ENCODE data around the gene CPA4. TPM values are rescaled to one million over a fixed set of nuclear protein-coding genes. Genes with fewer than 3 reads are reported as not detected.
"Not testable (repeated sequence)": the region's sequence is repeated elsewhere in the genome, so short reads cannot be mapped to it uniquely, and the experiment has no call there.

Gene CPA4, protein sequence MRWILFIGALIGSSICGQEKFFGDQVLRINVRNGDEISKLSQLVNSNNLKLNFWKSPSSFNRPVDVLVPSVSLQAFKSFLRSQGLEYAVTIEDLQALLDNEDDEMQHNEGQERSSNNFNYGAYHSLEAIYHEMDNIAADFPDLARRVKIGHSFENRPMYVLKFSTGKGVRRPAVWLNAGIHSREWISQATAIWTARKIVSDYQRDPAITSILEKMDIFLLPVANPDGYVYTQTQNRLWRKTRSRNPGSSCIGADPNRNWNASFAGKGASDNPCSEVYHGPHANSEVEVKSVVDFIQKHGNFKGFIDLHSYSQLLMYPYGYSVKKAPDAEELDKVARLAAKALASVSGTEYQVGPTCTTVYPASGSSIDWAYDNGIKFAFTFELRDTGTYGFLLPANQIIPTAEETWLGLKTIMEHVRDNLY
- 11.6 and 23.1 TPM in 2 replicates for total RNA-seq (2014; rRNA removed; shearing (Covaris generic); ENCODE audit: low replicate concordance)

DNA sequence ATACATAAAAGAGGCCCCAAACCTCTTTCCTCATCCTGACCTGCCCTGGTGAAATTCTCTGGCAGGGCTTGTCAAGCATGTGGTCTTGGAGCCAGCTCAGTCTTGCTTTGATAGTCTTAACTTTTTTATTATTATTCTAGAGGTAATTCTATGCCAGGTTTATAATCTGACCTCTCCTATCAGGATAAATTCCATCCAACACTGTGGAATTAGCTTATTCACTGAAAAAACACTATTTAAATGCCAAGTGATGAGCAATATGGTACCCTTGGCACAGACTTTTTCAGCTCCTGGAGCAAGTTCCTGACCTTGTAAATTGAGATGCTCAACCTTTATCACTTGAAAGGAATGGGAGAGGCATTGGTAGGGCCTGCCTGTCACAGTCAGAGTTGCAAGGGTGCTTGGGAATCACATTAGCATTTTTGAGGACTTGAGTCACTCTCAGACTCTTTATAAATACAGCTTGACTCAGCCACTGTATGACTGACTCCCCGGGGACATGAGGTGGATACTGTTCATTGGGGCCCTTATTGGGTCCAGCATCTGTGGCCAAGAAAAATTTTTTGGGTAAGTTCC lies at the start of gene CPA4:
Gene CPA4 (plus strand): TSS at position 480 of the 576 bp plus-strand sequence. CDS start 20 bp downstream, at position 500.
- in situ Hi-C loops (cut with HindIII; ENCODE audit: low pct_unique_long_range_greater_than_20kb, low sequenced_read_pairs): no loop called here
- peak; percentile 91 for DNase-seq (ENCODE audit: low read depth)

GRCh38 chr7:130243486-130243885 lies 49.5 kb upstream of the CPA4 start:
- in situ Hi-C loops (cut with HindIII; ENCODE audit: low pct_unique_long_range_greater_than_20kb, low sequenced_read_pairs); DNase-seq (ENCODE audit: low read depth): not testable (repeated sequence)

DNA sequence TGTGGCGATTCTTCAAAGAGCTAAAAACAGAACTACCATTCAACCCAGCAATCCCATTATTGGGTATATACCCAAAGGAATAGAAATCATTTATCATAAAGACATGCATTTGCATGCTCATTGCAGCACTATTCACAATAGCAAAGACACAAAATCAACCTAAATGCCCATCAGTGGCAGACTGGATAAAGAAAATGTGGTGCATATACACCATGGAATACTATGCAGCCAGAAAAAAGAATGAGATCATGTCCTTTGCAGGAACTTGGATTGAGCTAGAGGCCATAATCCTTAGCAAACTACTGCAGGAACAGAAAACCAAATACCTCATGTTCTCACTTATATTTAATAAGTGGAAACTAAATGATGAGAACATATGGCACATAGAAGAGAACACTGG lies 46.5 kb upstream of the CPA4 start:
- DNase-seq (ENCODE audit: low read depth); in situ Hi-C loops (cut with HindIII; ENCODE audit: low pct_unique_long_range_greater_than_20kb, low sequenced_read_pairs): not testable (repeated sequence)

- in situ Hi-C loops (cut with HindIII; ENCODE audit: low pct_unique_long_range_greater_than_20kb, low sequenced_read_pairs); DNase-seq (ENCODE audit: low read depth): not testable (repeated sequence)
These were observed 44.1 kb upstream of the CPA4 start for GRCh38 chr7:130248842-130249241.

- in situ Hi-C loops (cut with HindIII; ENCODE audit: low pct_unique_long_range_greater_than_20kb, low sequenced_read_pairs); DNase-seq (ENCODE audit: low read depth): not testable (repeated sequence)
These were observed 43.3 kb upstream of the CPA4 start for GRCh38 chr7:130249626-130250025.

DNA sequence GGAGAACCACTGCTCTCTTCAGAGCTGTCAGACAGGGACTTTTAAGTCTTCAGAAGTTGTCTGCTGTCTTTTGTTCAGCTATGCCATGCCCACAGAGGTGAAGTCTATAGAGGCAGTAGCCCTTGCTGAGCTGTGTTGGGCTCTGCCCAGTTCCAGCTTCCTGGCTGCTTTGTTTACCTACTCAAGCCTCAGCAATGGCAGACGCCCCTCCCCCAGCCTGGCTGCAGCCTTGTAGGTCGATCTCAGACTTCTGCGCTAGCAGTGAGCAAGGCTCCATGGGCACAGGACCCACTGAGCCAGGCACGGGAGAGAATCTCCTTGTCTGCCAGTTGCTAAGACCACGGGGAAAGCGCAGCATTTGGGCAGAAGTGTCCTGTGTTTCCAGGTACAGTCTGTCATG lies 38.4 kb upstream of the CPA4 start:
- in situ Hi-C loops (cut with HindIII; ENCODE audit: low pct_unique_long_range_greater_than_20kb, low sequenced_read_pairs): no loop called here
- no peak for DNase-seq (ENCODE audit: low read depth)

DNA sequence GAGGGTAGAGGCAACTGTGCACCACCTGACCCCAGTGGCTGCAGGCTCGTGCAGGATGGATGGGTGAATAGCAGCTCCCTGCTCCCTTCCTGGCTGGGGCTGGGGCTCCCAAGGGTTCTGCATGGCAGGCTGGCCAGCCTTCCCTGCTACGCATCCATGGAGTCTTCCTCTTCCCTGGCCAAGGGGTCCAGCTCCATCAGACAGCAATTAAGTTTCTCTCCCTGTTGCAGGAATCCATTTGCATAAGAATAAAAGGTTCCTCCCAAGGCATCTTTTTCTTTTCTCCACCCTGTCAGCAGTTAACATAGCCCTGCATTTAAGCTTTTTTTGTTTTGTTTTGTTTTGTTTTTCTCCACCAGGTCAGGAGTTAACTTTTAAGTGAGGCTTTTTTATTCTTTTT lies 36.3 kb upstream of the CPA4 start:
- in situ Hi-C loops (cut with HindIII; ENCODE audit: low pct_unique_long_range_greater_than_20kb, low sequenced_read_pairs): no loop called here
- no peak for DNase-seq (ENCODE audit: low read depth)

DNA sequence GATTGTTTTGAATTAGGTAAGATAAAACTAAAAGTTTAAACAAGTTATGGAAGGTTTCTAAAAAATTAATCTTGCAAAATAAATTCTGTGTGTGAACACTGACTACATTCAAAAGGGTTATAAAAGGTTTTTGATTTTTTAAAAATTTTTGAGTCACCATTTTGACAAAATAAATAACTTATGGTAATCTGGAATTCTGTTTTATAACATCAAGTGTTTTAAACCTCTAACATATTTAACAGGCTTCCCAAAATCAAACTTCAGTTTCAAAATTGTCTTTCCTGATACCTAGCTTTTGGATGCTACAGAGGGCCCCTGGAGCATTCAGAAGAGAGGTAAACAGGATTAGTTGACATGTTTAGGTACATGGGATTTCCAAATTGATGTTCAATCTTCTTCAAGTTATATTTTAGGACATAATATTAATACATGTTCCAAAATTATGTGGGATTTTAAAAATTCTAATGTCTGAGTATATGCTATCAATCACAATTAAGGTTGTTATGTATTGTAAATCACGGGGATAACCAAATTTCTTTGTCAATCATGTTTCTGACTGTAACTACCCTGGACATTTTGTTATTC lies 34.4 kb upstream of the CPA4 start:
- DNase-seq (ENCODE audit: low read depth): peak; percentile 18
- in situ Hi-C loops (cut with HindIII; ENCODE audit: low pct_unique_long_range_greater_than_20kb, low sequenced_read_pairs): no loop called here

DNA sequence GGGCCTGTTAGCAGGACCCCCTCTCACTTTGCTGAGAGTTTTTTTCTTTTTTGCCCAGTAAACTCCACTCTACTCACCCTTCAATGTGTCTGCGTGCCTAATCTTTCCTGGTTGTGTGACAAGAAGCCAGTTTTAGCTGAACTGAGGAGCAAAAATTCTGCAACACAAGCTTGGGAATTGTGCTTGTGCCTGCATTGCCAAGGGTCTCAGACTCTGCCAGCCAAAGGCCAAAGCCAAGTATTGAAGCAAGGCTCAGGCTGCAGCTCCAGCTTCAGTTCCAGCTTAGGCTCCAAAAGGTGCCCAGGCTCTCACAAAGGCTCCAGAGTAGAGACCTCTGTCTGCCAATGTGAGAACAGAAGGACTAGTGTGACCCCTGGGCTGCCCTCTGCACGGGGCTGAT lies 30.5 kb upstream of the CPA4 start:
- DNase-seq (ENCODE audit: low read depth): no peak
- in situ Hi-C loops (cut with HindIII; ENCODE audit: low pct_unique_long_range_greater_than_20kb, low sequenced_read_pairs): no loop called here

GRCh38 chr7:130263130-130263529 lies 29.8 kb upstream of the CPA4 start:
- in situ Hi-C loops (cut with HindIII; ENCODE audit: low pct_unique_long_range_greater_than_20kb, low sequenced_read_pairs): no loop called here
- no peak for DNase-seq (ENCODE audit: low read depth)

DNA sequence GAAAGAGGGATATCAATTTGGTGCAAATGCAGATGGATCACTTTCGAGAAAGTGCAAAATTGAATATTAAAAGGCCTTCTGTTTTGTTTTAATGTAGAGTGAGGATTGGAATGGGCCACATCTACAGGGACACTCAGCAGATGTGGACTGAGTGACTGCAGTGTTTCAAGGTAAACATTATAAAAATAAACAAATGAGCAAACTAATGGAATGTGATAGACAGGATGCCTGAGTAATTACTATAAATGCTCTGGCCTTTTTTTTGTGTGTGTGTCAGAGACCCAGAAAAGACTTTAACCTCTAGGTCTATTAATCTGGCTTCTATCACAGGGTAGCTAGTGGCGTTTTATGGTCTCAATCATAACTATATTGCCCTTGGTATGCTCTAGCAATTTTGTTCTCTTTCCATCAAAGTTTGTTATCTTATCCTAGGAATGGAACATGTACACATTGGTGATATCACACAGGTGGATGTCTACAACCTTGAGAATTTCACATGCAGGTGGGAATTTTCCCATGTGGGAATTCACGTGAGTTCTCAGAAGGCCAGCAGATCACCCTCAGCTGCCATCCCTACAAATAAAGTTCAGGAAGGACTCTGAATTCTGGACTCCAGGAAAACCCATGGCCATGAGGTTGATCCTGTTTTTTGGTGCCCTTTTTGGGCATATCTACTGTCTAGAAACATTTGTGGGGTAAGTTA lies 26.6 kb upstream of the CPA4 start, which contains the start of gene CPA2:
Gene CPA2 (plus strand): TSS at position 606 of the 703 bp plus-strand sequence. CDS start 19 bp downstream, at position 625.
- in situ Hi-C loops (cut with HindIII; ENCODE audit: low pct_unique_long_range_greater_than_20kb, low sequenced_read_pairs): no loop called here
- DNase-seq (ENCODE audit: low read depth): no peak

GRCh38 chr7:130266961-130267321 lies 26.0 kb upstream of the CPA4 start:
- no peak for DNase-seq (ENCODE audit: low read depth)
- in situ Hi-C loops (cut with HindIII; ENCODE audit: low pct_unique_long_range_greater_than_20kb, low sequenced_read_pairs): no loop called here

GRCh38 chr7:130268463-130269317 lies 24.3 kb upstream of the CPA4 start:
- in situ Hi-C loops (cut with HindIII; ENCODE audit: low pct_unique_long_range_greater_than_20kb, low sequenced_read_pairs): no loop called here
- DNase-seq (ENCODE audit: low read depth): no peak

DNA sequence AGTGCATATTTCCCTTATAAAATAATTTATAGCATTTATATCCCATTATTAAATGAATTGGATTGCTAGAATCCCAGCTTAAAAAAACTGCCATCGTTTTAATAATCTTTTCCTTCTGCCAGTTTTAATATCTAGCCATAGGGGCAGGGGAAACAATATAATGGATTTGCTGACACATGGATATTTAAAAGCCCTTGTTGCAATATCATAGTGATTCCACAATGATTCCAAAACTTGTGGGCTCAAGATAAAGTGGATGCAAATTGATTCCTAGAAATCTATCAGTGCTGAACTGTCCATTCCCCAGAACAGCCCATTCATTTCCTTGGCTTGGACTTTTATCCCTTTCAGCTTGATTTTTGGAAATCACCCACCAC lies 23.7 kb upstream of the CPA4 start:
- no peak for DNase-seq (ENCODE audit: low read depth)
- in situ Hi-C loops (cut with HindIII; ENCODE audit: low pct_unique_long_range_greater_than_20kb, low sequenced_read_pairs): no loop called here

- in situ Hi-C loops (cut with HindIII; ENCODE audit: low pct_unique_long_range_greater_than_20kb, low sequenced_read_pairs): no loop called here
- DNase-seq (ENCODE audit: low read depth): no peak
These were observed 21.8 kb upstream of the CPA4 start for GRCh38 chr7:130270947-130271800.

GRCh38 chr7:130272381-130273080 lies 20.4 kb upstream of the CPA4 start:
- no peak for DNase-seq (ENCODE audit: low read depth)
- in situ Hi-C loops (cut with HindIII; ENCODE audit: low pct_unique_long_range_greater_than_20kb, low sequenced_read_pairs): no loop called here

Measured in Caki2 (cell line).